Adipocyte (in vitro differentiated cells): ENCODE results near the gene KLF16.

ENCODE experiments used
- DNase-seq: peaks from one replicate; pipeline ENCODE4 v3.0.0-alpha.2; 2015; ENCODE audit warnings: low read depth
- H3K27me3 ChIP-seq: replicated peaks from 2 replicates; pipeline ENCODE4 v1.7.0; 2013; ENCODE audit warnings: mild to moderate bottlenecking, low read length, moderate library complexity; ENCODE audit not compliant: control insufficient read depth, insufficient read depth
- H3K36me3 ChIP-seq: 2 replicates; pipeline ENCODE4 v1.7.0; 2013; ENCODE audit warnings: low read length, mild to moderate bottlenecking, moderate library complexity; ENCODE audit not compliant: control insufficient read depth, insufficient read depth, severe bottlenecking
- H3K4me1 ChIP-seq: 2 replicates; pipeline ENCODE4 v1.7.0; 2013; ENCODE audit warnings: mild to moderate bottlenecking, low read length, moderate library complexity; ENCODE audit not compliant: control insufficient read depth, insufficient read depth
- H3K4me3 ChIP-seq: 2 replicates; pipeline ENCODE4 v1.7.0; 2013; ENCODE audit warnings: mild to moderate bottlenecking, low read length, moderate library complexity
- H3K9ac ChIP-seq: 2 replicates; pipeline ENCODE4 v1.7.0; 2013; ENCODE audit warnings: mild to moderate bottlenecking, low read length, moderate library complexity
- H3K9me3 ChIP-seq: 2 replicates; pipeline ENCODE4 v1.7.0; 2013; ENCODE audit warnings: mild to moderate bottlenecking, low read length, moderate library complexity; ENCODE audit not compliant: control insufficient read depth

KLF16 gene

DNA sequence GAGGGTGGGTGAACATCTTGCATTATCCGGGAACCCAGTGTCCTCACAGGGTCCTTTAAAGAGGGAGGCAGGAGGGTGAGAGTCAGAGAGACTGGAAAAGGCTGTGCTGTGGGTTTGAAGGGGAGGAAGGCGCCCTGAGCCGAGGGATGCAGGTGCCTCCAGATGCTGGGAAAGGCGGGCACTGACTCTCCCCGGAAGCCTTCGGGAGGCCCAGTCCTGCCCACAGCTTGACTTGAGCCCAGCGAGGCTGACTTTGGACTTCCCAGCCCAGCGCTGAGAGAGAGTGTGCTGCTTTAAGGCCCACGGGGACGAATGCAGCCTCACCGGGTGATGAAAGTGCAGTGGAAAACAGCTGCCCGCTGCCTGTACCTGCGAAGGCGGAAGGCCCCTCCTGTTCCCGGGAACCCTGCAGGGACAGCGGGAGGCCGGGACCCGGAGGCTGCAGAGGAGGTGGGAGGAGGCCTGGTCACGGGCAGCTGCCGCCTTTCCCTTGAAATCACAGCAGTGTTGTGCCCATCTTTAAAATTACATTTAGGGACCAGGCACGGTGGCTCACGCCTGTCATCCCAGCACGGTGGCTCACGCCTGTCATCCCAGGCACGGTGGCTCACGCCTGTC, 31.2 kb downstream of the KLF16 start:
- DNase-seq: no peak
- Histone ChIP-seq H3K4me3 (no peak overlapping the region), H3K9me3 (no peaks in the 10 kb centered on the region), H3K27me3 (no peaks in the 10 kb centered on the region), H3K4me1 (peaks cover 5% of the 10 kb centered on the region), H3K36me3 (peaks cover 10% of the 10 kb centered on the region), H3K9ac (no peak overlapping the region)

- Histone ChIP-seq H3K36me3 (peaks cover 10% of the 10 kb centered on the region), H3K9ac (no peak overlapping the region), H3K4me1 (peaks cover under 1% of the 10 kb centered on the region), H3K9me3 (no peaks in the 10 kb centered on the region), H3K4me3 (no peak overlapping the region), H3K27me3 (no peaks in the 10 kb centered on the region)
- no peak for DNase-seq
These were observed 32.4 kb downstream of the KLF16 start for GRCh38 chr19:1830978-1831377.

- H3K4me3 ChIP-seq: no peak overlapping the region
- H3K9ac ChIP-seq: no peak overlapping the region
- no peak for DNase-seq
- peaks cover 4% of the 10 kb centered on the region for H3K4me1 ChIP-seq
- no peaks in the 10 kb centered on the region for H3K9me3 ChIP-seq
- H3K36me3 ChIP-seq: peaks cover 10% of the 10 kb centered on the region
- H3K27me3 ChIP-seq: no peaks in the 10 kb centered on the region
These were observed 32.8 kb downstream of the KLF16 start for GRCh38 chr19:1830568-1830967.

DNA sequence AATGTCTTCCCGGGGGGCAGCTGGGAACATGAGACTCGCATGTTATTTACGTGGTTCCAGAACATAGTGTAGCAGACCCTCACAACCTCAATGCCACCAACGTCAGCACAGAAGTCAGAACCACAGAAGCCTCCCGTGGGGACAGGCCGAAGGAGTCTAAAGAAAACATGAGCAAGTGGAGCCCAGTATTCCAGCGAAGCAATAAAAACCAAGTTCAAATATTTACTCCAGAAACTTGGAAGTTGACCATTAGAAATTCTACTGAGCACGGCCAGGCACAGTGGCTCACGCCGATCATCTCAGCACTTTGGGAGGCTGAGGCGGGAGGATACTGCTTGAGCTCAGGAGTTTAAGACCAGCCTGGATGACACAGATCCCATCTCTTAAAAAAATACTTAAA, 33.4 kb downstream of the KLF16 start:
- H3K27me3 ChIP-seq: no peaks in the 10 kb centered on the region
- peaks cover 4% of the 10 kb centered on the region for H3K4me1 ChIP-seq
- no peak for DNase-seq
- H3K9me3 ChIP-seq: no peaks in the 10 kb centered on the region
- no peak overlapping the region for H3K4me3 ChIP-seq
- peaks cover 10% of the 10 kb centered on the region for H3K36me3 ChIP-seq
- no peak overlapping the region for H3K9ac ChIP-seq

DNA sequence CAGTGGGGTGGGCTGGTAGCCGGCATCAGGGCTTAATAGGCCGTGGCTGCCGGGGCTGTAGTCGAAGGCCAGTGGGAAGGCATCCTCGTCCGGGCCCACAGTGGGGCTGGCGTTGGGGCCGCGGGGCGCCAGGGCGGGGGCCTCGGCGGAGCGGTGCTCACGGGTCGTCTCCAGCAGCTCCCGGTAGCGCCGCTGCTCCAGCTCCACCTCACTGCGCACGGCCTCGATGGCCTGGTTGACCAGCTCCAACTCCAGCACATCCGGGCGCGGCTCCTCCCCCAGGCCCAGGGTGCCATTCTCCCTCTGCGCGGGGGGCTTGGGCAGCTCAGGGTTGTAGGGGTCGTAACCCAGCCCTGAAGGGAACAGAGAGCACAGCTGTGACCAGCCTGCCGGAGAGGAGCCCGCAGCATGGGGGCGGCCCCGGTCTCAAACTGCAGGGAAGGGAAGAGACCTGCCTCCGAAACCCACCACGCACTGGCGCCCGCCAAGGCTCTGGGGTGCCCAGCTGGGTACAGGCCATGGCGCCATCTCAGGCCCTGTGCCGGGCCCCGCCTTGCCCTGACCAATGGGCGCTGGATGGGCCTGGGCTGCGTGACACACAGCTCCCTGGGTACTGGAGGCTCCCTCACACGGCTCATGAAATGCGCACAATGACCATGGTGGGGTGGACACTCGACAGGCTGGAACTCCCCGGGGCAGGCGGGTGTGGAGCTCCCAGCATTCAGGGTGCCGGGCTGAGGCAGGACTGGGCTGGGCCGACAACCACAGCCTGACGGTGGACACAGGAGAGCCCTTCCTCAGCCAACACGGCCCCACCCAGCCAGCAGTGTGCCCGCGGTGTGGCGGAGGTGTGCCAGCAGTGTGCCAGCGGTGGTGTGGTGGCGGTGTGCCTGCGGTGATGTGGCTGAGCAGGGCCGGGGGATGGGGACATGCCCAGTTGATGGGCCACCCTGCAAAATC, 34.8 kb downstream of the KLF16 start:
- no peak overlapping the region for H3K9ac ChIP-seq
- no peaks in the 10 kb centered on the region for H3K27me3 ChIP-seq
- H3K4me1 ChIP-seq: peaks cover 4% of the 10 kb centered on the region
- H3K4me3 ChIP-seq: no peak overlapping the region
- peaks cover 18% of the 10 kb centered on the region for H3K36me3 ChIP-seq
- H3K9me3 ChIP-seq: no peaks in the 10 kb centered on the region
- no peak for DNase-seq

DNA sequence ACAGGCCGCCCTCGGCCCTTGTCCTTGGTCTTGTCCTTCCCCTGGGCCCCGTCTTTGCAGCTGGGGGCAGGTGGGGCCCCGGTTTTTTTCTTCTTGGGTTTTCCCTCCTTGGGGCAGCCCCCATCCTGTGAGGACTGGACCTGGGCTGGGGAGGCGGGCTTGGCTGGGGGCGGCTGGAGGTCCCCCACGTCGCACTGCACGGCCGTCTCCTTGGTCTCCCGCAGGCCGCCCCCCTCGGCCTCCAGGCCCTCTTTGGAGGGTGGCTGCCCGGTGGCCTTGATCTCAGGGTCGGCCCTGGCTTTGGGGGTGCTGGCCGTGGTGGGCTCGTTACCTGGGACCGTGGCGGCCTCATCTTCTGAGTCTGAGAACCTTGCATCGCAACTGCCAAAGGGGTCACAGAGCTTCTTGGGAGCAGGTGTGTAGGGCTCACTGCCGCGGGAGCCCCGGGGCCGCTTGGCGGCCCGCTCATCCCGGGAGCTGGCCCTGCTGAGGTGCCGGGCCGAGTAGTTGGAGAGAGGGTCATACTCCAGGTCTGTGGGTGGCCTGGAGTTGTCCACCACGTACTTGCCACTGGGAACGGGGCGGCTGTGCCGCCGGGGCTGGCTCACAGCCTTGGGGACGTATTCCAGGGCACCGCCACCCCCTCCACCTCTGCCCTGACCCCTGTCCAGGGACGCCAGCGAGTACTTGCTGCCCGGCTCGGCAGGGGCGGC, 35.7 kb downstream of the KLF16 start:
- no peaks in the 10 kb centered on the region for H3K9me3 ChIP-seq
- no peaks in the 10 kb centered on the region for H3K27me3 ChIP-seq
- DNase-seq: no peak
- H3K36me3 ChIP-seq: peaks cover 18% of the 10 kb centered on the region
- no peak overlapping the region for H3K9ac ChIP-seq
- H3K4me1 ChIP-seq: peaks cover 4% of the 10 kb centered on the region
- no peak overlapping the region for H3K4me3 ChIP-seq

DNA sequence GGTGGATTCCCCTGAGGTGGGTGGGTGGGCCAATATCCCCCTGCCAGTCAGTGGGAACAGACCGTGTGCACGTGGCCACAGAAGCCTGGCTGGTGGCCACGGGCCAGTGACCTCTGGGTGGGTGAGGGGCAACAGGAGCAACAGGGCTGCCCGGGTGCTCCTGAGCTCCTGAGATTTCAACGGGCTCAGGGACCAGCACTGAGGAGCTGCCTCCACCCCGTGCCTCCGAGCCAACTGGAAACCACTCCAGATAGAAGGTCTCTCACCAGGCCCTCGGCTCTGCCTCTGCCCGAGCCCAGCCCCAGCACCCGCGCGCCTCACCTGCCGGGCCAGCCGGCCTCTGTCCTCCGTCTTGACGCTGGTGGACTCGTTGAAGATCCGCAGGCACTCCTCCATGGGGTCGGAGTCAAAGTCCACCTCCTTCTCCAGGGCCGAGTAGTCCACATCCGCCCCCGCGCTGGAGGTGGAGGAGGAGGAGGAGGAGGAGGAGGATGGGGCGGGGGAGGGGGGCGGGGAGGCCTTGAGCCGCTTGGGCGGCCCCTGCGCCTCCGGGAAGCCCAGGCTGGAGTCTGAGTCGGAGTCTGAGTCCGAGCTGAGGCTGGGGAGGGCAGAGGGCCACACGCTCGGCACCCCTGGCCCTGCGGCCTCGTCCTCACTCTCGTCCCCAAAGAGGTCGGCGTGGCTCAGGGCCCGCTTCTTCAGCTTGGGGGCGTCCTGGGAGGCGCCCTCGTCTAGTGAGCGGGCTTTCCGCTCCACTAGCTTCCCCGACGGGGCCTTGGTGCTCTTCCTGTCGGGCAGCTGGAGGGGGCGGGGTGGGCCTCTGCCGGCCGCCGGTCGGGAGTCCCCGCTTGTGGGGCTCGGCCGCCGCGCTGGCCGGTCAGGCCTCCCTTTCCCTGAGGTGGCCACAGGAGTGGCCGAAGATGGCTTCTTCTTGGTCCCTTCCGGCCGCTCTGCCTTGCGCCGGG, 36.5 kb downstream of the KLF16 start:
- Histone ChIP-seq H3K4me1 (peaks cover 4% of the 10 kb centered on the region), H3K9ac (no peak overlapping the region), H3K36me3 (peaks cover 20% of the 10 kb centered on the region), H3K9me3 (no peaks in the 10 kb centered on the region), H3K4me3 (no peak overlapping the region), H3K27me3 (no peaks in the 10 kb centered on the region)
- DNase-seq: no peak

GRCh38 chr19:1825909-1826556, 37.3 kb downstream of the KLF16 start:
- no peaks in the 10 kb centered on the region for H3K27me3 ChIP-seq
- peaks cover 4% of the 10 kb centered on the region for H3K4me1 ChIP-seq
- peaks cover 24% of the 10 kb centered on the region for H3K36me3 ChIP-seq
- H3K9ac ChIP-seq: no peak overlapping the region
- no peaks in the 10 kb centered on the region for H3K9me3 ChIP-seq
- DNase-seq: peak; percentile 87
- H3K4me3 ChIP-seq: no peak overlapping the region

DNA sequence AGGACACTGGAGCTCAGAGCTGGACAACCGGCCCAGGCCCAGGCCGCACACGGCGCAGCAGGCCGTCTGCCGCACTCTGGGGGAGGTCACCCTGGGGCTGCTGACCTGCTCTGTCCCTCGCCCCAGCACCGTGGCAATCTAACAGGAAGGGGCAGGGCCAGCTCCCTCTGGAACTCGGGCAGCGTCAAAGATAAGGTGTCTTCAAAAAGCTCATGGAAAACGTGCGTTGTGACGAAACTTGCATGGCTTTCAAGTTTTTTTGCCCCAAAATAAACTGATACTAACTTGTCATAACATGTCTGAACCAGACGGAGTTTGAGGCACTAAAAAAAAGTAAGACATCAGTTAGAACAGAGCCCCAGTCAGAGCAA, 39.1 kb downstream of the KLF16 start:
- Histone ChIP-seq H3K9me3 (no peaks in the 10 kb centered on the region), H3K36me3 (peaks cover 31% of the 10 kb centered on the region), H3K4me1 (peaks cover 4% of the 10 kb centered on the region), H3K4me3 (no peak overlapping the region), H3K9ac (no peak overlapping the region), H3K27me3 (no peaks in the 10 kb centered on the region)
- DNase-seq: no peak

DNA sequence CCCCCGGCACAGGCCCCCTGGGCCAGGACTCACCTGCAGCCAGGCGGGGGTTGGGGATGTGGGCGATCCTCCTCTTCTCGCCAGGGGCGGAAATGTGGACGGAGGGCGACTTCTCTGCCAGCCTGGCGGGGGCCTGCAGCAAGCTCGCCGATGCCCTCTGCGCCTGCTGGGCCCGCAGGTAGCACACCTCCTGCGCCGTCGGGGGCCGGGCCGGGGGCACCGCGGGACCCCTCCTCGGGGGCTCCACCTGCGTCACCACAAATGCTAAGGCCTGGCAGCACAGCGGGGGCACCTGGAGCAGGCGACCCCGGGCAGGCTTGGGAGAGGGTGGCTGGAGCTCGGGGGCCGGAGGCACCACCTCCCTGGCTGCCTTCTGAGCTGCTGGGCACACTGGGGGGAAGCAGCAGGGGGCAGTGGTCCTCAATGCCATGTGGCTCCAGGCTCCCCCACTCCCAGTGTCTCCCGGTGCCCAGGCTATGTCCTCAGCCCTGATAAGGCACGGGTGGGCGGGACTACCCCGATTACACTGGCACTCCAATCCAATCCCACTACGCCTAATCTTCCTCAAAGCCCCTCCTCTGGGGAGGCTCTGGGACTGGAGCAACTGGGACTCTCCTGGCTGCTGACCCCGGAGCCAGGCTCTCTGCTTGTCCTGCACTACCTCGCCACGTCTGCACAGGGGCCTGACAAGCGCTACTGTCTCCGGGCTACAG, 39.7 kb downstream of the KLF16 start:
- peaks cover 33% of the 10 kb centered on the region for H3K36me3 ChIP-seq
- H3K4me1 ChIP-seq: peaks cover 4% of the 10 kb centered on the region
- no peak for DNase-seq

More for the DNA sequence above, 39.7 kb downstream of the KLF16 start:
- no peaks in the 10 kb centered on the region for H3K27me3 ChIP-seq
- H3K9me3 ChIP-seq: no peaks in the 10 kb centered on the region
- H3K4me3 ChIP-seq: no peak overlapping the region
- no peak overlapping the region for H3K9ac ChIP-seq
